ENCODE data around the gene PCDHA3.
"Not testable (repeated sequence)": the region's sequence is repeated elsewhere in the genome, so short reads cannot be mapped to it uniquely, and the experiment has no call there.

PCDHA3 gene

DNA sequence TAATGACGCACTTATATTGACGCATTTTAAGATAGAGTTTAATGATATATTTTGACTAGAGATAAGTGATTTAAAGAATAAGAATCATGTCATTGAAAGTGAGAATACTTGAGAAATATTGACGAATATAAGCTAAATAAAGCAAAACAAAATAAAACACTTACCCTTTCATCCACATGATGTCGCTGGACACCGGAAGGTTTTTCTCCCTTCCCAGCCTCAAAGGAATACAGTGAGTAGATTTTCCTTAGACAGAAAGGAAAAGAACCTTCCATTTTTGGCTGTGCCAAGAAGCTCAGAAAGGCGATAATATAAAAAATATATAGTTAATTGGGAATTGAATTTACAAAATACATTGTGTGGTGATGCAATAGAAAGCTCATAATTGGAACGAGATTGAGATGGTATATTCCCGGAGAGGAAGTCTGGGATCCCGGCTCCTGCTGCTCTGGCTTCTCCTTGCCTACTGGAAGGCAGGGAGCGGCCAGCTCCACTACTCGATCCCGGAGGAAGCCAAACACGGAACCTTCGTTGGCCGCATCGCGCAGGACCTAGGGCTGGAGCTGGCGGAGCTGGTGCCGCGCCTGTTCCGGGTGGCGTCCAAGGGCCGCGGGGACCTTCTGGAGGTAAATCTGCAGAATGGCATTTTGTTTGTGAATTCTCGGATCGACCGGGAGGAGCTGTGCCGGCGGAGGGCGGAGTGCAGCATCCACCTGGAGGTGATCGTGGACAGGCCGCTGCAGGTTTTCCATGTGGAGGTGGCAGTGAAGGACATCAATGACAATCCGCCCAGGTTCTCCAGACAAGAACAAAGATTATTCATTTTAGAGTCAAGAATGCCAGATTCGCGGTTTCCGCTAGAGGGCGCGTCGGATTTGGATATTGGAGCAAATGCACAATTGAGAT lies 20.8 kb downstream of the PCDHA3 start, which contains the start of gene PCDHA5:
TSS of gene PCDHA5 (plus strand) at position 239 of the 906 bp plus-strand sequence.
- no peak for DNase-seq

GRCh38 chr5:140822281-140822629 lies 21.4 kb downstream of the PCDHA3 start:
- no peak for DNase-seq

- not testable (repeated sequence) for DNase-seq
Observed at GRCh38 chr5:140822969-140823368, 22.1 kb downstream of the PCDHA3 start.

DNA sequence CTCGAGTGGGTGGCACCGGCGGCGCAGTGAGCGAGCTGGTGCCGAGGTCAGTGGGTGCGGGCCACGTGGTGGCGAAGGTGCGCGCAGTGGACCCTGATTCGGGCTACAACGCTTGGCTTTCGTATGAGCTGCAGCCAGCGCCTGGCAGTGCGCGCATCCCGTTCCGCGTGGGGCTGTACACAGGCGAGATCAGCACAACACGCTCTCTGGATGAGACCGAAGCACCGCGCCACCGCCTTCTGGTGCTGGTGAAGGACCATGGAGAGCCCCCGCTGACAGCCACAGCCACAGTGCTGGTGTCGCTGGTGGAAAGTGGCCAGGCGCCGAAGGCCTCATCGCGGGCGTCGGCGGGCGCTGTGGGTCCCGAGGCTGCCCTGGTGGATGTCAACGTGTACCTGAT lies 22.6 kb downstream of the PCDHA3 start:
- DNase-seq = no peak

- DNase-seq = no peak
Observed at GRCh38 chr5:140827704-140828361, 27.0 kb downstream of the PCDHA3 start, which contains the start of gene PCDHA6. TSS of gene PCDHA6 (plus strand) at chr5:140827960. CDS start at chr5:140828092, 132 bp downstream.

GRCh38 chr5:140828362-140828737 lies 27.5 kb downstream of the PCDHA3 start:
- no peak for DNase-seq

- not testable (repeated sequence) for DNase-seq
Observed at GRCh38 chr5:140829511-140830501, 28.9 kb downstream of the PCDHA3 start.

GRCh38 chr5:140833993-140834392 lies 33.1 kb downstream of the PCDHA3 start, which contains the start of gene PCDHA7:
TSS of gene PCDHA7 (plus strand) at chr5:140834269. CDS start at chr5:140834384, 115 bp downstream.
- no peak for DNase-seq

DNA sequence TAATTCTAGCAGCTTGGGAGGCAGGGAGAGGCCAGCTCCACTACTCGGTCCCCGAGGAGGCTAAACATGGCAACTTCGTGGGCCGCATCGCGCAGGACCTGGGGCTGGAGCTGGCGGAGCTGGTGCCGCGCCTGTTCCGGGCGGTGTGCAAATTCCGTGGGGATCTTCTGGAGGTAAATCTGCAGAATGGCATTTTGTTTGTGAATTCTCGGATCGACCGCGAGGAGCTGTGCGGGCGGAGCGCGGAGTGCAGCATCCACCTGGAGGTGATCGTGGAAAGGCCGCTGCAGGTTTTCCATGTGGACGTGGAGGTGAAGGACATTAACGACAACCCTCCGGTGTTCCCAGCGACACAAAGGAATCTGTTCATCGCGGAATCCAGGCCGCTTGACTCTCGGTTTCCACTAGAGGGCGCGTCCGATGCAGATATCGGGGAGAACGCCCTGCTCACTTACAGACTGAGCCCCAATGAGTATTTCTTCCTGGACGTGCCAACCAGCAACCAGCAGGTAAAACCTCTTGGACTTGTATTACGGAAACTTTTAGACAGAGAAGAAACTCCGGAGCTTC lies 33.7 kb downstream of the PCDHA3 start:
- DNase-seq = not testable (repeated sequence)

DNA sequence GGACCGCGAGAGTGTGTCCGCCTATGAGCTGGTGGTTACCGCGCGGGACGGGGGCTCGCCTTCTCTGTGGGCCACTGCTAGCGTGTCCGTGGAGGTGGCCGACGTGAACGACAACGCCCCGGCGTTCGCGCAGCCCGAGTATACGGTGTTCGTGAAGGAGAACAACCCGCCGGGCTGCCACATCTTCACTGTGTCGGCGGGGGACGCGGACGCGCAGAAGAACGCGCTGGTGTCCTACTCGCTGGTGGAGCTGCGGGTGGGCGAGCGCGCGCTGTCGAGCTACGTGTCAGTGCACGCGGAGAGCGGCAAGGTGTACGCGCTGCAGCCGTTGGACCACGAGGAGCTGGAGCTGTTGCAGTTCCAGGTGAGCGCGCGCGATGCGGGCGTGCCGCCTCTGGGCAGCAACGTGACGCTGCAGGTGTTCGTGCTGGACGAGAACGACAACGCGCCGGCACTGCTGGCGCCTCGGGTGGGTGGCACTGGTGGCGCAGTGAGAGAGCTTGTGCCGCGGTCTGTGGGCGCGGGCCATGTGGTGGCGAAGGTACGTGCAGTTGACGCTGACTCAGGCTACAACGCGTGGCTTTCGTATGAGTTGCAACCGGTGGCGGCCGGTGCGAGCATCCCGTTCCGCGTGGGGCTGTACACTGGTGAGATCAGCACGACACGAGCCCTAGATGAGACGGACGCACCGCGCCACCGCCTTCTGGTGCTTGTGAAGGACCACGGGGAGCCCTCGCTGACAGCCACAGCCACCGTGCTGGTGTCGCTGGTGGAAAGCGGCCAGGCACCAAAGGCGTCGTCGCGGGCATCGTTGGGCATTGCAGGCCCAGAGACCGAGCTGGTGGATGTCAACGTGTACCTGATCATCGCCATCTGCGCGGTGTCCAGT lies 35.0 kb downstream of the PCDHA3 start:
- DNase-seq = no peak

GRCh38 chr5:140840978-140841962 lies 40.4 kb downstream of the PCDHA3 start, which contains the start of gene PCDHA8:
TSS of gene PCDHA8 (plus strand) at chr5:140841187. CDS start at chr5:140841322, 135 bp downstream.
- DNase-seq = no peak

GRCh38 chr5:140842798-140843733 lies 42.2 kb downstream of the PCDHA3 start:
- no peak for DNase-seq

- DNase-seq = not testable (repeated sequence)
Observed at GRCh38 chr5:140848139-140849102, 47.6 kb downstream of the PCDHA3 start, which contains the start of gene PCDHA9. TSS of gene PCDHA9 (plus strand) at chr5:140848382. CDS start at chr5:140848496, 114 bp downstream.

- DNase-seq = not testable (repeated sequence)
Observed at GRCh38 chr5:140849831-140850634, 49.2 kb downstream of the PCDHA3 start.

Data from CD4-positive, alpha-beta T cell treated with Interferon gamma for 1 hour (primary cell).